Measurements from ENCODE around the gene MYO1C. TPM values are rescaled to one million over a fixed set of nuclear protein-coding genes. Genes with fewer than 3 reads are reported as not detected.
"Not testable (repeated sequence)": the region's sequence is repeated elsewhere in the genome, so short reads cannot be mapped to it uniquely, and the experiment has no call there.

Gene MYO1C
- total RNA-seq, 6 experiments from 2014 or later = 310 to 400 (median 328) TPM

DNA sequence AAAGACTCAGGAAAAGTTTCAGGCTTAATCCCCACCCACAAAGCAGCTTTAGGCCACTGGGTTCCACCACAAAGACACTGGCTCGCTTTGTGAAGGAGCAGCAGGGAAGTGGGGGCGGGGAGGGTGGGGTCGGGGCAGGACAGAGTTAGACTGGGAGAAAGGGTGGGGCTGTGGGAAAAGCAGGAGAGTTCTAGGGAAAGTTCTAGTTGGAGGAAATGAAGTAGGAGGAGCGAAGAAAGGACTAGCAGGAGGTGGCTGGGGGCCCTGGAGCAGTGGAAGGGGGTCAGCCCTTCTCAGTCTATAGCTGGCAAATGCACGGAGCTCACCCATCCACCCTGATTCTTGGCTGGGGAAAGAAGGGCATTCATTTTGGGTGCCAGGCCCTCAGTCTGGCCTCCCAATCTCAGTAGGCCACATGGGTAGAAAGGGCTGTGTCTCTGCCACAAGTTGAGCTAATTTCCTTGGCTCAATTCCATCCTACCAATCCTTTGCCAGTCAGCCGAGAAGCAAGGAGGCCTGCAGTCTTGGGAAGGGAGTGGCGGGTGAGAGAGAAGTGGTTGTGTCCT, 19.4 kb upstream of the MYO1C start:
- Mint-ChIP-seq H3K9me3 (no peaks in the 10 kb centered on the region), H3K4me3 (no peak overlapping the region), H3K4me1 (ENCODE audit: low read depth) (peaks cover 17% of the 10 kb centered on the region), H3K27me3 (ENCODE audit: insufficient read depth) (peaks cover 4% of the 10 kb centered on the region), H3K36me3 (ENCODE audit: low read depth) (no peaks in the 10 kb centered on the region; the same call in 1 of the 2 replicates), H3K27ac (no peak overlapping the region; the same call in 1 of the 2 replicates)
- TF ChIP-seq, protein P1, sequence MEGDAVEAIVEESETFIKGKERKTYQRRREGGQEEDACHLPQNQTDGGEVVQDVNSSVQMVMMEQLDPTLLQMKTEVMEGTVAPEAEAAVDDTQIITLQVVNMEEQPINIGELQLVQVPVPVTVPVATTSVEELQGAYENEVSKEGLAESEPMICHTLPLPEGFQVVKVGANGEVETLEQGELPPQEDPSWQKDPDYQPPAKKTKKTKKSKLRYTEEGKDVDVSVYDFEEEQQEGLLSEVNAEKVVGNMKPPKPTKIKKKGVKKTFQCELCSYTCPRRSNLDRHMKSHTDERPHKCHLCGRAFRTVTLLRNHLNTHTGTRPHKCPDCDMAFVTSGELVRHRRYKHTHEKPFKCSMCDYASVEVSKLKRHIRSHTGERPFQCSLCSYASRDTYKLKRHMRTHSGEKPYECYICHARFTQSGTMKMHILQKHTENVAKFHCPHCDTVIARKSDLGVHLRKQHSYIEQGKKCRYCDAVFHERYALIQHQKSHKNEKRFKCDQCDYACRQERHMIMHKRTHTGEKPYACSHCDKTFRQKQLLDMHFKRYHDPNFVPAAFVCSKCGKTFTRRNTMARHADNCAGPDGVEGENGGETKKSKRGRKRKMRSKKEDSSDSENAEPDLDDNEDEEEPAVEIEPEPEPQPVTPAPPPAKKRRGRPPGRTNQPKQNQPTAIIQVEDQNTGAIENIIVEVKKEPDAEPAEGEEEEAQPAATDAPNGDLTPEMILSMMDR (IDR thresholded peaks at IDR 0.05) = no peak
- DNase-seq = no peak

DNA sequence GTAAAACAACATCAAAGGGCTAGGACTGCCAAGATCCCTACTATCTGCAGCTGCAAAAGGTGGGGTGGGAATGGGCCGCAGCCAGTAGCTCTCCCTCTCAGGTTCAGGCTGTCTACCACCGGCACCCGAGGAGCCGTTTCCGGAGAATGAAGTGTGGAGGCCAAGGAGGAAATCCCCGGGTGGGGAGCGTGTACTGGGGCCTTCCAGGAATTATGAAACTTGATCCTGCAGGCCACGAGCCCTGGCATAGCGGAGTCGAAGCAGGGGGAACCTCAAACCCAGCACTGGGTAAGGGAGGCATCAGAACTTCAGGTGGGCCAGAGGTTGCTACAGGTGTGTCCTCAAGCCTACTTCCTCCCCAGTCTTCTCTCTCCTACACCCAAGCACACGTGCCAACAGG, 18.8 kb upstream of the MYO1C start:
- H3K36me3 Mint-ChIP-seq (ENCODE audit: low read depth) = no peaks in the 10 kb centered on the region; the same call in 1 of the 2 replicates
- TF ChIP-seq, protein P1 (IDR thresholded peaks at IDR 0.05) = no peak
- no peak overlapping the region for H3K4me3 Mint-ChIP-seq
- DNase-seq = no peak
- H3K4me1 Mint-ChIP-seq (ENCODE audit: low read depth) = peaks cover 17% of the 10 kb centered on the region
- H3K27me3 Mint-ChIP-seq (ENCODE audit: insufficient read depth) = peaks cover 4% of the 10 kb centered on the region
- H3K9me3 Mint-ChIP-seq = no peaks in the 10 kb centered on the region
- no peak overlapping the region for H3K27ac Mint-ChIP-seq

DNA sequence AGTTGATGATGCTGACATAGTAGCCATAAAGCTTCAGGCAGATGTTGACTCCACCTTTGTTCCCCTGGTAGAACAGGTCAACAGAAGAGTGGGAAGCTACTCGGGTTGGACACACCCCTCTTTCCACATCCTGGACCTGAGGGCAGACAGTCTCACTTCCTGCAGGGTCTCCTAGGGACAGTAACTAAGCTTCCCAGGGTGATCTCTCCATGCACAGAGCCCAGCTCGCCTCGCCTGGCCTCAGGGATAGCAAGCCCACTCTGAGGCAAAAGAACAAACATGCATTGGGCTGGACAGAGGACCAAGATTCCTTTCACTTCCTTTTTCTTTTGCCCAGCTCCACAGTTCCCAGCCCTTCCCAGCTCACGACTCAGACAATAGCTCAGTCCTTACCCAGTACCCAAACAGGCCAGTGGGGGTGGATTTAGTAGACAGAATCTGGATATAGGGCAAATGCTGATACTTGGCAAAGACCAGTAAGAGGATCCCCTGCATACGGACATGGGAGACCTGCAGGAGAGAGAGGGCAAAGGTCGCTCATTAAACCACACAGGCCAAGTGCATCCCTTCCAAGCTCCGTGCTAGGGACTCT, 16.9 kb upstream of the MYO1C start:
- Mint-ChIP-seq H3K4me1 (ENCODE audit: low read depth) (peaks cover 7% of the 10 kb centered on the region), H3K27me3 (ENCODE audit: insufficient read depth) (peaks cover 6% of the 10 kb centered on the region), H3K9me3 (no peaks in the 10 kb centered on the region), H3K36me3 (ENCODE audit: low read depth) (no peaks in the 10 kb centered on the region; the same call in 1 of the 2 replicates), H3K27ac (no peak overlapping the region), H3K4me3 (no peak overlapping the region)
- TF ChIP-seq, protein P1 (IDR thresholded peaks at IDR 0.05) = peak; percentile 13; the same call in 1 of the 2 replicates
- DNase-seq = no peak

DNA sequence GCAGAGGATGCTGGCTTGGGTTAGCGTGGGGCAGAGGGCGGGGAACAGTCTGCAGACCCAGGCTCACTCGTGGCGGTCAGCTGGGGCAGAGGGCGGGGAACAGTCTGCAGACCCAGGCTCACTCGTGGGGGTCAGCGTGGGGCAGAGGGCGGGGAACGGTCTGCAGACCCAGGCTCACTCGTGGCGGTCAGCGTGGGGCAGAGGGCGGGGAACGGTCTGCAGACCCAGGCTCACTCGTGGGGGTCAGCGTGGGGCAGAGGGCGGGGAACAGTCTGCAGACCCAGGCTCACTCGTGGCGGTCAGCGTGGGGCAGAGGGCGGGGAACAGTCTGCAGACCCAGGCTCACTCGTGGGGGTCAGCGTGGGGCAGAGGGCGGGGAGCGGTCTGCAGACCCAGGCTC, 16.2 kb upstream of the MYO1C start:
- not testable (repeated sequence) for H3K4me1 Mint-ChIP-seq (ENCODE audit: low read depth); H3K36me3 Mint-ChIP-seq (ENCODE audit: low read depth); H3K27ac Mint-ChIP-seq; H3K4me3 Mint-ChIP-seq; H3K27me3 Mint-ChIP-seq (ENCODE audit: insufficient read depth); DNase-seq; H3K9me3 Mint-ChIP-seq

DNA sequence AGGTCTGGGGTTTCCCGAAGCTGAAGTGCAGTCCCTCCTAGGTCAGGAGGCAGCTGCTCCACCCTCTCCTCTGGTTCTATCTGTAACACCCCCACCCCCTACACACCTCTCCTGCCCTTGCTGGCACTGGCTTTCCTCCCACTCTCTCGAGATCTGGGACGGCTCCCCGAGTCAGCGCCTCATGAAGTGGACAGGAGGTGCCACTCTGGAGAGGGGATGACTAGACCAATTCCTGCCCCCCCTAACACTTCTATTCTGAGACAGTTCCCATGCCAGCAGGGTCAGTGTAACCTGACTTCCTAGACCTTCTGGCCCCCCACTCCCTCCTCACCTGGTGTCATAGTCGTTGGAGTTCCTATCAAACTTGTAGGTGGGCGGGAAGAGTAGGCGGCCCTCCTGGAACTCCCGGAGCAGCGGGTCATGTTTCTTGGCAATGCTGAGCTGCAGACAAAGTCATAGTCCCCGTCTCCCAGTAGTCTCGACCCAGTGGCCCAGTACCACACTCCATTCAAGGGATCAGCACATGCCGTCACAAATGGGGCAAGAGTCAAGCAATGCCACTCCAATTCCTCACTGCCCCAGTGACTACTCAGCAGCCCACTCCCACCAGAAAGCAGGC, 14.3 kb upstream of the MYO1C start:
- Mint-ChIP-seq H3K4me1 (ENCODE audit: low read depth) (peaks cover 7% of the 10 kb centered on the region), H3K4me3 (no peak overlapping the region), H3K9me3 (no peaks in the 10 kb centered on the region), H3K36me3 (ENCODE audit: low read depth) (no peaks in the 10 kb centered on the region; the same call in 1 of the 2 replicates), H3K27ac (no peak overlapping the region), H3K27me3 (ENCODE audit: insufficient read depth) (peaks cover 4% of the 10 kb centered on the region)
- no peak for DNase-seq
- TF ChIP-seq, protein P1 (IDR thresholded peaks at IDR 0.05) = no peak

DNA sequence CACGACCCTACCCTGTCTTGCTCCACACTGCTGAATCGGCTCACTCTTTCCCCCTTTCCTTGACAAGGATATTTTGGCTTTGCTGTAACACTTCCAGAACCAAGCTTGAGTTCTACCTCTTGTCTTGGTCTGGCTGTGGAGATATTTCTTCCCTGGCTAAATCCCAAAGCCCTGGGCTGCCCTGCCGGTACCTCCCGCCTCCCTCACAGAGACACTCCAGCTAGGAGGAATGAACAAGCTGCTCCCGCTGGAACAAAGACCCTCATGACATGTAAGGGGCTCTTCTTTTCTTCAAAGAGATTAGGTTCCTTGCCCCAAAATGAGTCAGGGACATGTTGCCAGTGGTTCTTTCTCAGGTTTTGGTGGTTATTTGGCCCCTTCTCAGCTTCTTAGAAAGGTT, 13.1 kb upstream of the MYO1C start:
- Mint-ChIP-seq H3K36me3 (ENCODE audit: low read depth) (no peaks in the 10 kb centered on the region; the same call in 1 of the 2 replicates), H3K9me3 (no peaks in the 10 kb centered on the region), H3K27ac (no peak overlapping the region), H3K4me3 (no peak overlapping the region; the same call in 1 of the 2 replicates), H3K27me3 (ENCODE audit: insufficient read depth) (peaks cover 4% of the 10 kb centered on the region), H3K4me1 (ENCODE audit: low read depth) (peaks cover 7% of the 10 kb centered on the region)
- TF ChIP-seq, protein P1 (IDR thresholded peaks at IDR 0.05) = no peak
- no peak for DNase-seq

All from HFFc6 (cell line).